ENCODE data around the gene TAF11.

DNA sequence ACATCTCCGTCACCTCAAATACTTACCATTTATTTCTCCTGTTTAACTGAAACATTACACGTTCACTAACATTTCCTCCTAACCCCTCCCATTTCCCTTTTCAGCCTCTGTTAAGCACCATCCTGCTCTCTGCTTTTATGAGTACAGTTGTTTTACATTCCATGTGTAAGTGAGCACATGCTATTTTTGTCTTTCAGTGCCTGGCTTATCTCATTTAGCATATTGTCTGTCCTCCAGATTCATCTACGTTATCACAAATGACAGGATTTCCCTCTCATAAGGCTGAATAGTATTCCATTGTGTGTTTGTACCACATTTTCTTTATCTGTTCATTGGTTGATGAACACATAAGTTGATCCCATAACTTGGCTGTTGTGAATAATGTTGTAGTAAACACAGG, 22.7 kb downstream of the TAF11 start:
- TF ChIP-seq, protein P1, sequence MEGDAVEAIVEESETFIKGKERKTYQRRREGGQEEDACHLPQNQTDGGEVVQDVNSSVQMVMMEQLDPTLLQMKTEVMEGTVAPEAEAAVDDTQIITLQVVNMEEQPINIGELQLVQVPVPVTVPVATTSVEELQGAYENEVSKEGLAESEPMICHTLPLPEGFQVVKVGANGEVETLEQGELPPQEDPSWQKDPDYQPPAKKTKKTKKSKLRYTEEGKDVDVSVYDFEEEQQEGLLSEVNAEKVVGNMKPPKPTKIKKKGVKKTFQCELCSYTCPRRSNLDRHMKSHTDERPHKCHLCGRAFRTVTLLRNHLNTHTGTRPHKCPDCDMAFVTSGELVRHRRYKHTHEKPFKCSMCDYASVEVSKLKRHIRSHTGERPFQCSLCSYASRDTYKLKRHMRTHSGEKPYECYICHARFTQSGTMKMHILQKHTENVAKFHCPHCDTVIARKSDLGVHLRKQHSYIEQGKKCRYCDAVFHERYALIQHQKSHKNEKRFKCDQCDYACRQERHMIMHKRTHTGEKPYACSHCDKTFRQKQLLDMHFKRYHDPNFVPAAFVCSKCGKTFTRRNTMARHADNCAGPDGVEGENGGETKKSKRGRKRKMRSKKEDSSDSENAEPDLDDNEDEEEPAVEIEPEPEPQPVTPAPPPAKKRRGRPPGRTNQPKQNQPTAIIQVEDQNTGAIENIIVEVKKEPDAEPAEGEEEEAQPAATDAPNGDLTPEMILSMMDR (IDR thresholded peaks at IDR 0.05) = no peak
- TF ChIP-seq POLR2A (IDR thresholded peaks at IDR 0.05) = no peak

All from heart left ventricle (tissue), 13 donors.